H9 (cell line): ENCODE data around the gene ITGA1. TPM values are rescaled to one million over a fixed set of nuclear protein-coding genes. Genes with fewer than 3 reads are reported as not detected.

Experiments used
- DNase-seq: peaks from one replicate; pipeline ENCODE4 v3.0.0-alpha.2; 2017
- H2AFZ ChIP-seq: one replicate; pipeline ENCODE4 v1.6.1; 2013; ENCODE audit warnings: mild to moderate bottlenecking, low read length, control low read depth, moderate library complexity
- H2AK5ac ChIP-seq: 2 replicates; pipeline ENCODE4 v1.6.1; 2013; ENCODE audit warnings: low read length, control low read depth, mixed read lengths; ENCODE audit not compliant: insufficient read length
- H2BK120ac ChIP-seq: one replicate; pipeline ENCODE4 v1.6.1; 2013; ENCODE audit warnings: low read depth, mild to moderate bottlenecking, low read length, control low read depth, inconsistent platforms; ENCODE audit not compliant: poor library complexity, severe bottlenecking
- H2BK12ac ChIP-seq: 2 replicates; pipeline ENCODE4 v1.6.1; 2013; ENCODE audit warnings: low read length, control low read depth, mixed read lengths, low read depth; ENCODE audit not compliant: insufficient read length
- H2BK15ac ChIP-seq: 2 replicates; pipeline ENCODE4 v1.6.1; 2013; ENCODE audit warnings: low read depth, low read length, control low read depth
- H2BK20ac ChIP-seq: one replicate; pipeline ENCODE4 v1.6.1; 2013; ENCODE audit warnings: low read depth, mild to moderate bottlenecking, low read length, control low read depth, inconsistent platforms; ENCODE audit not compliant: poor library complexity, severe bottlenecking
- H2BK5ac ChIP-seq: 2 replicates; pipeline ENCODE4 v1.6.1; 2013; ENCODE audit warnings: low read length, control low read depth, mixed read lengths; ENCODE audit not compliant: insufficient read length
- H3K14ac ChIP-seq: 2 replicates; pipeline ENCODE4 v1.6.1; 2013; ENCODE audit warnings: low read length, control low read depth; ENCODE audit not compliant: insufficient read depth
- H3K18ac ChIP-seq: 2 replicates; pipeline ENCODE4 v1.6.1; 2013; ENCODE audit warnings: low read depth, mild to moderate bottlenecking, mixed read lengths, low read length, control low read depth; ENCODE audit not compliant: insufficient read length
- H3K23ac ChIP-seq: 2 replicates; pipeline ENCODE4 v1.6.1; 2013; ENCODE audit warnings: low read length, control low read depth, mixed read lengths, low read depth; ENCODE audit not compliant: insufficient read length
- H3K23me2 ChIP-seq: 2 replicates; pipeline ENCODE4 v1.6.1; 2013; ENCODE audit warnings: low read depth, mild to moderate bottlenecking, mixed read lengths, low read length, control low read depth; ENCODE audit not compliant: insufficient read length, poor library complexity, severe bottlenecking
- H3K27ac ChIP-seq: 2 replicates; pipeline ENCODE4 v1.5.1; 2013; ENCODE audit warnings: low read length, control low read depth, mixed read lengths, low read depth; ENCODE audit not compliant: insufficient read length
- H3K27me3 ChIP-seq: 2 replicates; pipeline ENCODE4 v1.6.1; 2013; ENCODE audit warnings: low read length, control low read depth, inconsistent platforms; ENCODE audit not compliant: insufficient read depth
- H3K4ac ChIP-seq: 2 replicates; pipeline ENCODE4 v1.6.1; 2013; ENCODE audit warnings: low read depth, mild to moderate bottlenecking, control low read depth, inconsistent platforms, low read length, moderate library complexity
- H3K4me1 ChIP-seq: 2 replicates; pipeline ENCODE4 v1.6.1; 2013; ENCODE audit warnings: low read length, control low read depth, inconsistent platforms; ENCODE audit not compliant: insufficient read depth
- H3K4me2 ChIP-seq: 2 replicates; pipeline ENCODE4 v1.6.1; 2013; ENCODE audit warnings: low read length, control low read depth, mixed read lengths; ENCODE audit not compliant: insufficient read length, insufficient read depth
- H3K56ac ChIP-seq: 2 replicates; pipeline ENCODE4 v1.6.1; 2013; ENCODE audit warnings: low read depth, mild to moderate bottlenecking, mixed read lengths, low read length, control low read depth; ENCODE audit not compliant: insufficient read length
- H3K79me1 ChIP-seq: 2 replicates; pipeline ENCODE4 v1.6.1; 2013; ENCODE audit warnings: low read depth, mild to moderate bottlenecking, moderate library complexity, low read length, control low read depth, inconsistent platforms; ENCODE audit not compliant: insufficient read depth, poor library complexity, severe bottlenecking
- H3K79me2 ChIP-seq: 2 replicates; pipeline ENCODE4 v1.6.1; 2013; ENCODE audit warnings: low read length, control low read depth, inconsistent platforms; ENCODE audit not compliant: insufficient read depth
- H3K9ac ChIP-seq: 2 replicates; pipeline ENCODE4 v1.6.1; 2013; ENCODE audit warnings: low read length, control low read depth, mixed read lengths; ENCODE audit not compliant: insufficient read length; ENCODE audit errors: extremely low read depth
- H3K9me3 ChIP-seq: one replicate; pipeline ENCODE4 v1.6.1; 2013; ENCODE audit warnings: low read depth, low read length, inconsistent platforms; ENCODE audit not compliant: control insufficient read depth
- H3T11ph ChIP-seq: one replicate; pipeline ENCODE4 v1.6.1; 2013; ENCODE audit warnings: mild to moderate bottlenecking, low read length, control low read depth, inconsistent platforms
- H4K20me1 ChIP-seq: one replicate; pipeline ENCODE4 v1.6.1; 2013; ENCODE audit not compliant: control insufficient read depth, insufficient read length, insufficient read depth
- H4K5ac ChIP-seq: 2 replicates; pipeline ENCODE4 v1.6.1; 2013; ENCODE audit warnings: low read depth, mild to moderate bottlenecking, mixed read lengths, low read length, control low read depth; ENCODE audit not compliant: insufficient read length
- H4K8ac ChIP-seq: replicated peaks from 2 replicates; pipeline ENCODE4 v1.6.1; 2013; ENCODE audit warnings: low read length, control low read depth, mixed read lengths, low read depth; ENCODE audit not compliant: insufficient read length
- H4K91ac ChIP-seq: 2 replicates; pipeline ENCODE4 v1.6.1; 2013; ENCODE audit warnings: low read depth, mild to moderate bottlenecking, moderate library complexity, mixed read lengths, low read length, control low read depth; ENCODE audit not compliant: insufficient read length
- H3K27ac Mint-ChIP-seq, 3 experiments: 2 replicates in 2 of 3; 3 replicates in 1 of 3; pipeline ENCODE4 v1.8.0; 2020 to 2021; ENCODE audit warnings: mixed read lengths in 3 of 3, mild to moderate bottlenecking in 1 of 3, moderate library complexity in 1 of 3
- H3K27me3 Mint-ChIP-seq: 2 replicates; pipeline ENCODE4 v1.8.0; 2021; ENCODE audit warnings: low read depth, mild to moderate bottlenecking, moderate library complexity, mixed read lengths
- H3K36me3 Mint-ChIP-seq, 3 experiments: 2 replicates in 2 of 3; 3 replicates in 1 of 3; pipeline ENCODE4 v1.8.0; 2020 to 2021; ENCODE audit warnings: low read depth in 3 of 3, mixed read lengths in 3 of 3; ENCODE audit not compliant: insufficient read depth in 1 of 3
- H3K4me1 Mint-ChIP-seq, 2 experiments: 2 replicates each; pipeline ENCODE4 v1.8.0; 2020; ENCODE audit warnings: mixed read lengths in 2 of 2
- H3K4me3 Mint-ChIP-seq, 2 experiments: 2 replicates in 1 of 2; 3 replicates in 1 of 2; pipeline ENCODE4 v1.8.0; 2020 to 2021; ENCODE audit warnings: mild to moderate bottlenecking in 2 of 2, mixed read lengths in 2 of 2, moderate library complexity in 1 of 2
- H3K9me3 Mint-ChIP-seq, 2 experiments: 2 replicates in 1 of 2; 3 replicates in 1 of 2; pipeline ENCODE4 v1.8.0; 2020; ENCODE audit warnings: mild to moderate bottlenecking in 2 of 2, mixed read lengths in 2 of 2, moderate library complexity in 1 of 2
- WGBS: extraction: QIAGEN DNeasy Blood & Tissue Kit; methylation state at CpG from one replicate; pipeline ENCODE4 v1.1.7; 2013; ENCODE audit warnings: missing lambda C conversion rate, low lambda C conversion rate, mixed read lengths; ENCODE audit not compliant: insufficient read length; ENCODE audit errors: extremely low coverage; 5-methylcytosine and 5-hydroxymethylcytosine counted together
- total RNA-seq: library from RNA; stranded (reverse); gene quantifications from 2 replicates; pipeline ENCODE4 v1.2.1, GENCODE V29; 2021
- TF ChIP-seq, protein P1 (sequence below): fragments of 200-600 bp; sonication (generic); conservative IDR thresholded peaks from 3 replicates; pipeline ENCODE4 v1.8.0; 2021; ENCODE audit warnings: antibody characterized with exemption, mild to moderate bottlenecking

ITGA1 gene
- total RNA-seq, 1 experiment from 2014 or later: 3.9 TPM

DNA sequence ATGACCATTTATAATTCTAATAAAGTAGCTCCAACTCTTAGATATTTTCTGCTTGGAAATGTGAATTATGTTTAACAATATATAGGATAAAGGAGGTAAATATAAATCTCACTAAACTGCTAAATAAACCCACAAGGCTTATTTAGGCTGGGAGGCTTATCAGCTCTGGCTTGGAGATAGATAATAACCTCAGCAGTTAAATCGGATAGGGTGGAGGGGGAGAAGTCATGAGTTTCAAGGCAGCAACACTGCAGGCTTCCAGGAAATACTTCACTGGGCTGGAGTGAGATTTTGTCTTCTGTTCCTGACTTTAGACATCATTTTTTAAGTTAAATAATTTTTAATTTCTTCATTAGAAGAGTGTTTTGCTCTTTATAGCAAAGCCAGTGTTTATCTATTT, 121.5 kb downstream of the ITGA1 start:
- Histone ChIP-seq H3K56ac (no peak overlapping the region), H3K9ac (no peak overlapping the region), H3K4me1 (no peaks in the 10 kb centered on the region), H2BK120ac (no peak overlapping the region), H2BK12ac (no peak overlapping the region), H3K4ac (no peak overlapping the region), H3K79me2 (no peaks in the 10 kb centered on the region), H3K9me3 (no peaks in the 10 kb centered on the region), H3K23me2 (no peaks in the 10 kb centered on the region), H3K23ac (no peak overlapping the region), H2AK5ac (no peak overlapping the region), H4K5ac (no peak overlapping the region), H2AFZ (no peak overlapping the region), H4K20me1 (no peaks in the 10 kb centered on the region), H4K91ac (no peak overlapping the region), H3K27ac (no peak overlapping the region), H3K27me3 (no peaks in the 10 kb centered on the region), H2BK5ac (no peak overlapping the region), H2BK20ac (no peak overlapping the region), H2BK15ac (no peak overlapping the region), H3K14ac (no peak overlapping the region), H3K18ac (no peak overlapping the region), H3T11ph (no peak overlapping the region), H3K79me1 (no peaks in the 10 kb centered on the region), H3K4me2 (no peak overlapping the region), H4K8ac (no peak overlapping the region)
- Mint-ChIP-seq H3K4me3 (no peak overlapping the region), H3K36me3 (no peaks in the 10 kb centered on the region), H3K27ac (no peak overlapping the region), H3K4me1 (no peaks in the 10 kb centered on the region), H3K27me3 (no peaks in the 10 kb centered on the region), H3K9me3 (no peaks in the 10 kb centered on the region; a peak in 1 of 5 replicates)
- no peak for DNase-seq
- no CpG with 5 or more reads among the region's 1 CpG for WGBS
- TF ChIP-seq, protein P1, sequence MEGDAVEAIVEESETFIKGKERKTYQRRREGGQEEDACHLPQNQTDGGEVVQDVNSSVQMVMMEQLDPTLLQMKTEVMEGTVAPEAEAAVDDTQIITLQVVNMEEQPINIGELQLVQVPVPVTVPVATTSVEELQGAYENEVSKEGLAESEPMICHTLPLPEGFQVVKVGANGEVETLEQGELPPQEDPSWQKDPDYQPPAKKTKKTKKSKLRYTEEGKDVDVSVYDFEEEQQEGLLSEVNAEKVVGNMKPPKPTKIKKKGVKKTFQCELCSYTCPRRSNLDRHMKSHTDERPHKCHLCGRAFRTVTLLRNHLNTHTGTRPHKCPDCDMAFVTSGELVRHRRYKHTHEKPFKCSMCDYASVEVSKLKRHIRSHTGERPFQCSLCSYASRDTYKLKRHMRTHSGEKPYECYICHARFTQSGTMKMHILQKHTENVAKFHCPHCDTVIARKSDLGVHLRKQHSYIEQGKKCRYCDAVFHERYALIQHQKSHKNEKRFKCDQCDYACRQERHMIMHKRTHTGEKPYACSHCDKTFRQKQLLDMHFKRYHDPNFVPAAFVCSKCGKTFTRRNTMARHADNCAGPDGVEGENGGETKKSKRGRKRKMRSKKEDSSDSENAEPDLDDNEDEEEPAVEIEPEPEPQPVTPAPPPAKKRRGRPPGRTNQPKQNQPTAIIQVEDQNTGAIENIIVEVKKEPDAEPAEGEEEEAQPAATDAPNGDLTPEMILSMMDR: no peak
